Naive B cell (primary cell): Measurements from ENCODE around the gene KHDRBS1. TPM values are rescaled to one million over a fixed set of nuclear protein-coding genes. Genes with fewer than 3 reads are reported as not detected.
A peak's percentile ranks its signal among the peaks of the same experiment; 100 is the strongest.

ENCODE experiments used
- ATAC-seq, 2 donors: fragments of 150-1000 bp; cut with Tn5 transposase; 2 replicates each; pipeline ENCODE4 v1.10.0; 2021; ENCODE audit warnings: low read depth in 2 of 2, mild to moderate bottlenecking in 2 of 2, moderate library complexity in 2 of 2
- DNase-seq: peaks from one replicate; pipeline ENCODE4 v3.0.0; 2022
- H3K27ac Mint-ChIP-seq, 6 donors: one replicate each; pipeline ENCODE4 v1.8.0; 2020 to 2022; ENCODE audit warnings: mild to moderate bottlenecking in 6 of 6, mixed read lengths in 6 of 6, moderate library complexity in 5 of 6, inconsistent platforms in 2 of 6
- H3K27me3 Mint-ChIP-seq, 3 donors: one replicate each; pipeline ENCODE4 v1.8.0; 2021 to 2022; ENCODE audit warnings: mixed read lengths in 3 of 3, mild to moderate bottlenecking in 1 of 3
- H3K36me3 Mint-ChIP-seq, 2 donors: one replicate each; pipeline ENCODE4 v1.8.0; 2020 to 2022; ENCODE audit warnings: mixed read lengths in 2 of 2, inconsistent platforms in 1 of 2, mild to moderate bottlenecking in 1 of 2
- H3K4me1 Mint-ChIP-seq, 3 donors: one replicate each; pipeline ENCODE4 v1.8.0; 2020 to 2022; ENCODE audit warnings: mixed read lengths in 3 of 3, inconsistent platforms in 1 of 3, mild to moderate bottlenecking in 1 of 3, moderate library complexity in 1 of 3
- H3K4me3 Mint-ChIP-seq, 8 donors: one replicate each; pipeline ENCODE4 v1.8.0; 2020 to 2022; ENCODE audit warnings: mild to moderate bottlenecking in 8 of 8, mixed read lengths in 8 of 8, moderate library complexity in 8 of 8, inconsistent platforms in 2 of 8
- H3K9me3 Mint-ChIP-seq, 7 donors: one replicate each; pipeline ENCODE4 v1.8.0; 2020 to 2022; ENCODE audit warnings: mixed read lengths in 7 of 7, mild to moderate bottlenecking in 5 of 7, inconsistent platforms in 2 of 7, moderate library complexity in 1 of 7
- polyA plus RNA-seq, 6 donors: library from polyadenylated mRNA; unstranded; fragments of 300-500 nt; fragmentation: Illumina TruSeq; gene quantifications; one replicate each; pipeline ENCODE4 v1.2.3, GENCODE V29; 2021; ENCODE audit warnings: low read depth in 6 of 6

The KHDRBS1 gene, protein sequence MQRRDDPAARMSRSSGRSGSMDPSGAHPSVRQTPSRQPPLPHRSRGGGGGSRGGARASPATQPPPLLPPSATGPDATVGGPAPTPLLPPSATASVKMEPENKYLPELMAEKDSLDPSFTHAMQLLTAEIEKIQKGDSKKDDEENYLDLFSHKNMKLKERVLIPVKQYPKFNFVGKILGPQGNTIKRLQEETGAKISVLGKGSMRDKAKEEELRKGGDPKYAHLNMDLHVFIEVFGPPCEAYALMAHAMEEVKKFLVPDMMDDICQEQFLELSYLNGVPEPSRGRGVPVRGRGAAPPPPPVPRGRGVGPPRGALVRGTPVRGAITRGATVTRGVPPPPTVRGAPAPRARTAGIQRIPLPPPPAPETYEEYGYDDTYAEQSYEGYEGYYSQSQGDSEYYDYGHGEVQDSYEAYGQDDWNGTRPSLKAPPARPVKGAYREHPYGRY
- polyA plus RNA-seq: 100 to 1,000 TPM in 5 of 6 donors, 10 to 100 TPM in 1; 96.3 to 134 (median 115) TPM

DNA sequence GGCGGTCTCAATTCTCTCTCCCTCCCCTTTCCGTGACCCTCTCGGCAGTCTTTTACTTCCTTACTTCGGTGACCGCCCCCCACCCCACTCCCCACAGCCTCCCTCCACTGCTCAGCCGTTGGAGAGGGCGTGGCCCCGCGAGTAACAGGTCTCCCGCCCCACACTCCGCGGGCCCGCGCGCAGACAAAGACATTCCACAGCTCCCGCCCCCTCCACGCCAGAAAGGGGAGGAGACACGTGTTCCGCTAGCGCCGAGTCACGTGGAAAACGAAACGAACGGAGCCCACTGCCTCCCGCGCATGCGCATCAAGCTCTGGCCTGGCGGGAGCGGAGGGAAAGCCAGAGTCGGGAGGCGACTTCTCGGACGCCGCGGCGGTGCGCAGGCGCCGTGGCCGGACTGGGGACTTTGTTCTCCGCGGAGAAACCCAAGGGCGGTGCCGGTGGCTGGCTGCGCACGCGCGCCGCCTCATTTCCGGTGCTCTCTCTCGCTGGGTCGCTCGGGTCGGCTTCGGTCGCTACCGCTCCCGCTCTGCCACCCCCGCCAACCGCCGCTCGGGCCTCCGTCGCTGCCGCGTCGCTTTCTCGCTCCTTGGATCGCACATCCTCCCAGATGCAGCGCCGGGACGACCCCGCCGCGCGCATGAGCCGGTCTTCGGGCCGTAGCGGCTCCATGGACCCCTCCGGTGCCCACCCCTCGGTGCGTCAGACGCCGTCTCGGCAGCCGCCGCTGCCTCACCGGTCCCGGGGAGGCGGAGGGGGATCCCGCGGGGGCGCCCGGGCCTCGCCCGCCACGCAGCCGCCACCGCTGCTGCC lies at the start of gene KHDRBS1:
KHDRBS1 (plus strand) TSS at position 483 of the 813 bp plus-strand sequence; CDS start at position 611, 128 bp downstream.
- DNase-seq (peak; percentile 97), ATAC-seq (peak; percentile 82 to 85)
- Mint-ChIP-seq H3K36me3 (no peaks in the 10 kb centered on the region), H3K4me3 (peak within 1 kb of the TSS; percentile 87 to 98 (median 96)), H3K9me3 (no peaks in the 10 kb centered on the region), H3K4me1 (peaks cover 33 to 40% (median 34%) of the 10 kb centered on the region in 3 donors), H3K27ac (peak within 1 kb of the TSS; percentile 94 to 99 (median 98)), H3K27me3 (no peaks in the 10 kb centered on the region)

GRCh38 chr1:31970873-31971272 lies 42.8 kb upstream of the KHDRBS1 start:
- Mint-ChIP-seq H3K36me3 (no peaks in the 10 kb centered on the region), H3K27me3 (no peaks in the 10 kb centered on the region), H3K27ac (peak overlapping the region in 1 of 6 donors; percentile 67), H3K9me3 (no peaks in the 10 kb centered on the region), H3K4me3 (no peak overlapping the region), H3K4me1 (no peaks in the 10 kb centered on the region)
- ATAC-seq: no peak
- no peak for DNase-seq

- Mint-ChIP-seq H3K4me1 (peaks cover 15 to 21% (median 15%) of the 10 kb centered on the region in 3 donors), H3K36me3 (no peaks in the 10 kb centered on the region), H3K27ac (peak overlapping the region in 1 of 6 donors; percentile 12), H3K4me3 (no peak overlapping the region), H3K9me3 (no peaks in the 10 kb centered on the region), H3K27me3 (no peaks in the 10 kb centered on the region)
- no peak for ATAC-seq
- no peak for DNase-seq
Measured at GRCh38 chr1:31976401-31976800, 37.3 kb upstream of the KHDRBS1 start.

GRCh38 chr1:31977385-31978131 lies 36.1 kb upstream of the KHDRBS1 start:
- Mint-ChIP-seq H3K4me3 (peak overlapping the region in 2 of 8 donors; percentile 54 to 71), H3K27ac (peak overlapping the region in 5 of 6 donors; percentile 5 to 88 (median 31)), H3K36me3 (no peaks in the 10 kb centered on the region), H3K9me3 (no peaks in the 10 kb centered on the region), H3K27me3 (no peaks in the 10 kb centered on the region), H3K4me1 (peaks cover 25 to 33% (median 26%) of the 10 kb centered on the region in 3 donors)
- ATAC-seq (no peak), DNase-seq (no peak)

GRCh38 chr1:31978843-31979400 lies 34.7 kb upstream of the KHDRBS1 start:
- no peak for DNase-seq
- Mint-ChIP-seq H3K9me3 (no peaks in the 10 kb centered on the region), H3K4me1 (peaks cover 28 to 43% (median 34%) of the 10 kb centered on the region in 3 donors), H3K27ac (peak overlapping the region in 2 of 6 donors; percentile 15 to 87), H3K4me3 (no peak overlapping the region), H3K36me3 (no peaks in the 10 kb centered on the region), H3K27me3 (no peaks in the 10 kb centered on the region)
- ATAC-seq: no peak

- Mint-ChIP-seq H3K36me3 (no peaks in the 10 kb centered on the region), H3K27ac (peak overlapping the region in 4 of 6 donors; percentile 47 to 94 (median 86)), H3K27me3 (no peaks in the 10 kb centered on the region), H3K4me3 (peak overlapping the region in 5 of 8 donors; percentile 21 to 65 (median 47)), H3K9me3 (no peaks in the 10 kb centered on the region), H3K4me1 (peaks cover 38 to 58% (median 45%) of the 10 kb centered on the region in 3 donors)
- DNase-seq (peak; percentile 19), ATAC-seq (peak; percentile 53 to 71)
Measured at GRCh38 chr1:31980835-31981455, 32.7 kb upstream of the KHDRBS1 start.

- H3K9me3 Mint-ChIP-seq: no peaks in the 10 kb centered on the region
- peak overlapping the region in 6 of 8 donors; percentile 21 to 65 (median 54) for H3K4me3 Mint-ChIP-seq
- ATAC-seq: peak in 1 of 2 donors; percentile 14
- H3K36me3 Mint-ChIP-seq: no peaks in the 10 kb centered on the region
- H3K27me3 Mint-ChIP-seq: no peaks in the 10 kb centered on the region
- peaks cover 38 to 58% (median 45%) of the 10 kb centered on the region in 3 donors for H3K4me1 Mint-ChIP-seq
- H3K27ac Mint-ChIP-seq: peak overlapping the region; percentile 37 to 94 (median 86)
- no peak for DNase-seq
Measured at GRCh38 chr1:31981456-31981839, 32.2 kb upstream of the KHDRBS1 start.

DNA sequence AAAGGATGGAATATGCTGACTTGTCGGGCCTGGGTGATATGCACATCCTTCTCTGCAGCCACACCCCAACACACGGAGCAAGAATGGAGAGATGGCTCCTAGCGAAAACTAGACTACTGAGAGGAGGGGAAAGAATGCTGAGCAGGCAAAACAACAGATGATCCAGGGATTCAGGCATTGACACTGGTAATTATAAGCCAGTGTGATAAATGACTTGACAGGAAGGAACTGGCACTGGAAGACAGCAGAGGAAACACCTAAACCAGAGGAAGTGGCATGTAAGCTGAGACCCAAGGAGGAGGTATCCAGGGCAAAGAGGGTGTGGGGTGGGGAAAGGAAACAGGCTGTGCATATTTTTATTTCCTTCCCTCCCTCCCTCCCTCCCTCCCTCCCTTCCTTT lies 31.7 kb upstream of the KHDRBS1 start:
- Mint-ChIP-seq H3K4me1 (peaks cover 38 to 64% (median 48%) of the 10 kb centered on the region in 3 donors), H3K9me3 (no peaks in the 10 kb centered on the region), H3K27ac (peak overlapping the region in 5 of 6 donors; percentile 37 to 94 (median 81)), H3K4me3 (peak overlapping the region in 6 of 8 donors; percentile 23 to 65 (median 54)), H3K27me3 (no peaks in the 10 kb centered on the region), H3K36me3 (no peaks in the 10 kb centered on the region)
- DNase-seq (no peak), ATAC-seq (peak in 1 of 2 donors; percentile 21)

DNA sequence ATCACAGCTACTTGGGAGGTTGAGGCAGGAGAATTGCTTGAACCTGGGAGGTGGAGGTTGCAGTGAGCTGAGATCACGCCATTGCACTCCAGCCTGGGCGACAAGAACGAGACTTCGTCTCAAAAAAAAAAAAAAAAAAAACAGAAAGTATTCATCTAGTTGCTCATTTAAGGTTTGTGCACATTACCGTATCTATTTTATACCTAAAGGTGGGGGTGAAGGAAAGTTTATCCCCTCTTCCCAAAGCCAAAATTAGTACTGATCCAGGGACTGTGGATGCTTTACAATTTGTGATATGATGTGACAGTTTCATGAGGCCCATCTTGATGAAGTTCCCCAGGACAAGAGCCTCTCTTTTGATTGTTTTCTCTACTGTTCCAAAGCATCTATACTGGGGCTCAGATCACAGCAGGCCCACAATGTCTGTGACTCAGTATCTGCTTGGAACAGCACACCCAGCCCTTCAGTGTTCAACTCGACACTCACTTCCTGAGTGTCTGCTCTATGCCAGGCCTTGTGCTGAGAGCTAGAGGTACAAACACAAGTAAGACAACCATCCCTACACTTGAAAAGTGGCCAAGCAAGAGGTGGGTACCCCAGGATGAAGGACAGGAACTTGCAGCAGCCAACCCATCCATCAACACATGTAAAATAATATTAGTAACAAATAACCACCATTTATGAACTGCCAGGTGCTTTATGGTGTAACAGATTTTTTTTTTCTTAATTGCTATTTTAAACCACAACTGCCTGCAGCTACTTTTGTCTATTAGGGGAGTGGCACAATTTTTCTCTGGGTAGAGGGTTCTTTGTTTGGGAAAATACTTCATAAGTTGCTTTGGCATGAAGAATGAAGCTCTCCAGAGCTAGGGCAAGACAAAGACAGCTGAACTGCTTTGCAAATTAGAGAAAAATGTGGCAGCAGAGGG lies 29.0 kb upstream of the KHDRBS1 start:
- peak overlapping the region in 7 of 8 donors; percentile 1 to 72 (median 49) for H3K4me3 Mint-ChIP-seq
- H3K4me1 Mint-ChIP-seq: peaks cover 32 to 61% (median 49%) of the 10 kb centered on the region in 3 donors
- DNase-seq (no peak), ATAC-seq (no peak)
- peak overlapping the region; percentile 18 to 92 (median 88) for H3K27ac Mint-ChIP-seq
- H3K9me3 Mint-ChIP-seq: no peaks in the 10 kb centered on the region
- H3K27me3 Mint-ChIP-seq: no peaks in the 10 kb centered on the region
- H3K36me3 Mint-ChIP-seq: no peaks in the 10 kb centered on the region

DNA sequence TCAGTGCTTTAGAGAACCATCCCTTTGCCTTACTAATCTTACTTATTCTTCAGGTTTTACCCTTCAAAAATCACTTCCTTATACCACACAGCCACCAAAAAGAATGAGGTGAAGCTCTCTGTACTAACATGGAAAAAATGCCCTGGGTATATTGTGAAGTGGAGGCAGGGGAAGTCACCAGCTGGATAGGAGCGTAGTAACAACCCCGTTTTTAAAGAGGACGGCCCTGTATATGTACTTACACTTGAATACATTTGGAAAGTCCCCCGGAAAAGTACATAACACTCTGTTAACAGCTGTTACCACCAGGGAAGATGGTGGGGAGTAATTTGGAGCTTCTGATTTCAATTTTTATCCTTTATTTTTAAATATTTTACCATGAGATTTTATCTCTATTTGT lies 28.2 kb upstream of the KHDRBS1 start:
- Mint-ChIP-seq H3K27me3 (no peaks in the 10 kb centered on the region), H3K27ac (peak overlapping the region; percentile 86 to 92 (median 89)), H3K9me3 (no peaks in the 10 kb centered on the region), H3K4me1 (peaks cover 32 to 56% (median 49%) of the 10 kb centered on the region in 3 donors), H3K36me3 (no peaks in the 10 kb centered on the region), H3K4me3 (peak overlapping the region in 7 of 8 donors; percentile 14 to 72 (median 49))
- peak; percentile 19 for DNase-seq
- peak; percentile 85 to 87 for ATAC-seq

DNA sequence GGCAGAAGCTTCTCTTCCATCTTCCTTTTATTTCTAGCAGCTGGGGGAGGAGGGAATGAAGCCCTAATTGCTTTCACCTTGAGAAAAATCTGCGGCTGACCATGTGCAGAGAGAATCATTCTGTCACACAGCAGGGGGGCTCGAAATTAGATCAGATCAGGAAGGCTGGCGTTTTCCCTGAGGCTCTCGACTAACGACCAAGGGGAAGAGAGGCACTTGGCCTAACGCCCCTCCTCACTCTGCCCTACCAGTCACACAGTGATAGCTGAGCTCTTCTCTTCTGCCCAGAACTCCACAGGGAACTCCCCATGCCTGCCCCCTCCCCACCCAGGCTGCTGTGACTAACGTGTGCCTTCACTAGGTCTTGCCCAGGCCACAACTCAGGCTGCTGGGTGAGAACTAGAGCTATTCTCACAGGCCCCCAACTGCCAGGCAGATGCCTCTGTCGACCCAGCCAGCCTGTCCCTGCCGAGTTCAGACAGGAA lies 26.5 kb upstream of the KHDRBS1 start:
- H3K27me3 Mint-ChIP-seq: no peaks in the 10 kb centered on the region
- no peaks in the 10 kb centered on the region for H3K36me3 Mint-ChIP-seq
- peak overlapping the region in 1 of 8 donors; percentile 44 for H3K4me3 Mint-ChIP-seq
- no peak for DNase-seq
- ATAC-seq: no peak
- H3K27ac Mint-ChIP-seq: peak overlapping the region; percentile 7 to 92 (median 38)
- no peaks in the 10 kb centered on the region for H3K9me3 Mint-ChIP-seq
- H3K4me1 Mint-ChIP-seq: peaks cover 16 to 38% (median 31%) of the 10 kb centered on the region in 3 donors
